Calu3 (cell line): ENCODE measurements around the gene CBY2. TPM values are rescaled to one million over a fixed set of nuclear protein-coding genes. Genes with fewer than 3 reads are reported as not detected.
"Not testable (repeated sequence)": the region's sequence is repeated elsewhere in the genome, so short reads cannot be mapped to it uniquely, and the experiment has no call there.

Source experiments
- BruUV-seq: library from RNA; stranded (reverse); fragments of 400-500 nt; replicated peaks from 2 replicates; lab custom pipeline; 2021; lab: Mats Ljungman, UMichigan
- CTCF ChIA-PET: fragments of 300-600 bp; sonication (Branson Sonifier 250); formaldehyde crosslinking; loops from one replicate; lab custom pipeline; 2022; ENCODE audit warnings: antibody characterized with exemption; lab: Charles Lee
- DNase-seq: peaks from one replicate; pipeline ENCODE4 v3.0.0; 2022
- H3K27ac Mint-ChIP-seq: one replicate; pipeline ENCODE4 v1.8.0; 2022; ENCODE audit warnings: mixed read lengths; ENCODE audit not compliant: unreplicated experiment
- H3K27me3 Mint-ChIP-seq: one replicate; pipeline ENCODE4 v1.8.0; 2022; ENCODE audit warnings: mixed read lengths; ENCODE audit not compliant: unreplicated experiment
- H3K36me3 Mint-ChIP-seq: one replicate; pipeline ENCODE4 v1.8.0; 2022; ENCODE audit warnings: mild to moderate bottlenecking, moderate library complexity, mixed read lengths; ENCODE audit not compliant: insufficient read depth, unreplicated experiment
- H3K4me1 Mint-ChIP-seq: one replicate; pipeline ENCODE4 v1.8.0; 2022; ENCODE audit warnings: mild to moderate bottlenecking, low read depth, mixed read lengths; ENCODE audit not compliant: unreplicated experiment
- H3K4me3 Mint-ChIP-seq: one replicate; pipeline ENCODE4 v1.8.0; 2022; ENCODE audit warnings: mild to moderate bottlenecking, low read depth, moderate library complexity, mixed read lengths; ENCODE audit not compliant: unreplicated experiment
- H3K9me3 Mint-ChIP-seq: one replicate; pipeline ENCODE4 v1.8.0; 2022; ENCODE audit warnings: low read depth, mixed read lengths; ENCODE audit not compliant: unreplicated experiment
- intact Hi-C: fragments of 100-400 bp; cut with micrococcal nuclease; formaldehyde crosslinking; loops from one replicate; pipeline ENCODE4 v1.10.0; 2022; ENCODE audit not compliant: unreplicated experiment
- total RNA-seq: library from RNA; stranded (reverse); gene quantifications from 2 replicates; pipeline ENCODE4 v1.2.3, GENCODE V29; 2022
- TF ChIP-seq, protein P1 (sequence below): fragments of 200-600 bp; IDR thresholded peaks from one replicate; pipeline ENCODE4 v1.8.0; 2022; ENCODE audit warnings: antibody characterized with exemption; ENCODE audit not compliant: unreplicated experiment

The CBY2 gene
- total RNA-seq, 1 experiment from 2014 or later, result not detected

DNA sequence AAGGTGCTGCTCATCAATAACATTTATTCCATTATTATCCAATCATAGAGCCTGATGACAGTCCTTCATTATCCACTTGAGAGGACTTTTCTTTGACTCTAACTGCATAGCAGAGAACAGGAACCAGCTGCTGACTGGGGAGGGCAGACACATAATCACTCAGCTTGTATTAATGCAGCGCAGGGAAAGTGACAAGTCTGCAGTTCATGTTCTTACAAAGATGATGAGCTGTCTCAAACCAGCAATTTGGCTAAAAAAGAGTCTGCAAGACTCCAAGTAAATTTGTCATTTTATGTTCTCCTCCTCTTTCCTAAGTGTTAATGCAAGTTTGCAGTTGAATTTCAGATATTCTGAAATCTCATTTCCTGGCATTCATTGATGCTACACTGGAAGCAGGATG is 40.0 kb upstream of the CBY2 start:
- Mint-ChIP-seq H3K9me3 (no peaks in the 10 kb centered on the region), H3K27me3 (peaks cover 38% of the 10 kb centered on the region), H3K4me1 (no peaks in the 10 kb centered on the region), H3K27ac (no peak overlapping the region), H3K4me3 (no peak overlapping the region), H3K36me3 (no peaks in the 10 kb centered on the region)
- CTCF ChIA-PET, result no interaction called here
- no TSS peak for BruUV-seq
- no peak for DNase-seq
- TF ChIP-seq, protein P1, sequence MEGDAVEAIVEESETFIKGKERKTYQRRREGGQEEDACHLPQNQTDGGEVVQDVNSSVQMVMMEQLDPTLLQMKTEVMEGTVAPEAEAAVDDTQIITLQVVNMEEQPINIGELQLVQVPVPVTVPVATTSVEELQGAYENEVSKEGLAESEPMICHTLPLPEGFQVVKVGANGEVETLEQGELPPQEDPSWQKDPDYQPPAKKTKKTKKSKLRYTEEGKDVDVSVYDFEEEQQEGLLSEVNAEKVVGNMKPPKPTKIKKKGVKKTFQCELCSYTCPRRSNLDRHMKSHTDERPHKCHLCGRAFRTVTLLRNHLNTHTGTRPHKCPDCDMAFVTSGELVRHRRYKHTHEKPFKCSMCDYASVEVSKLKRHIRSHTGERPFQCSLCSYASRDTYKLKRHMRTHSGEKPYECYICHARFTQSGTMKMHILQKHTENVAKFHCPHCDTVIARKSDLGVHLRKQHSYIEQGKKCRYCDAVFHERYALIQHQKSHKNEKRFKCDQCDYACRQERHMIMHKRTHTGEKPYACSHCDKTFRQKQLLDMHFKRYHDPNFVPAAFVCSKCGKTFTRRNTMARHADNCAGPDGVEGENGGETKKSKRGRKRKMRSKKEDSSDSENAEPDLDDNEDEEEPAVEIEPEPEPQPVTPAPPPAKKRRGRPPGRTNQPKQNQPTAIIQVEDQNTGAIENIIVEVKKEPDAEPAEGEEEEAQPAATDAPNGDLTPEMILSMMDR, result no peak
- intact Hi-C loops, result no loop called here

DNA sequence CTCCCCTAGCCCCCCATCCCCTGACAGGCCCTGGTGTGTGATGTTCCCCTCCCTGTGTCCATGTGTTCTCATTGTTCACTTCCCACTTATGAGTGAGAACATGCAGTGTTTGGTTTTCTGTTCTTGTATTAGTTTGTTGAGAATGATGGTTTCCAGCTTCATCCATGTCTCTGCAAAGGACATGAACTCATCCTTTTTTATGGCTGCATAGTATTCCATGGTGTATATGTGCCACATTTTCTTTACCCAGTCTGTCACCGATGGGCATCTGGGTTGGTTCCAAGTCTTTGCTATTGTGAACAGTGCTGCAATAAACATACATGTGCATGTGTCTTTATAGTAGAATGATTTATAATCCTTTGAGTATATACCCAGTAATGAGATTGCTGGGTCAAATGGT is 39.2 kb upstream of the CBY2 start:
- CTCF ChIA-PET, H3K4me1 Mint-ChIP-seq, DNase-seq, BruUV-seq, intact Hi-C loops, H3K4me3 Mint-ChIP-seq, H3K27ac Mint-ChIP-seq, H3K9me3 Mint-ChIP-seq, H3K36me3 Mint-ChIP-seq: not testable (repeated sequence)
- H3K27me3 Mint-ChIP-seq, result peaks cover 41% of the 10 kb centered on the region

DNA sequence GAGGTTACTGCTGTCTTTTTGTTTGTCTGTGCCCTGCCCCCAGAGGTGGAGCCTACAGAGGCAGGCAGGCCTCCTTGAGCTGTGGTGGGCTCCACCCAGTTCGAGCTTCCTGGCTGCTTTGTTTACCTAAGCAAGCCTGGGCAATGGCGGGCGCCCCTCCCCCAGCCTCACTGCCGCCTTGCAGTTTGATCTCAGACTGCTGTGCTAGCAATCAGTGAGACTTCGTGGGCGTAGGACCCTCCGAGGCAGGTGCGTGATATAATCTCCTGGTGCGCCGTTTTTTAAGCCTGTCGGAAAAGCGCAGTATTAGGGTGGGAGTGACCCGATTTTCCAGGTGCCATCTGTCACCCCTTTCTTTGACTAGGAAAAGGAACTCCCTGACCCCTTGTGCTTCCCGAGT is 32.5 kb upstream of the CBY2 start:
- H3K4me1 Mint-ChIP-seq, intact Hi-C loops, BruUV-seq, DNase-seq, H3K36me3 Mint-ChIP-seq, H3K9me3 Mint-ChIP-seq, H3K27ac Mint-ChIP-seq, H3K4me3 Mint-ChIP-seq: not testable (repeated sequence)
- H3K27me3 Mint-ChIP-seq, result peaks cover 64% of the 10 kb centered on the region
- CTCF ChIA-PET, result interaction anchor here (0.7 kb wide), 1 partner anchor 258 kb away, joined by 6 read pairs; no protein-coding TSS in a partner anchor

GRCh38 chr13:45670189-45670885 is 31.8 kb upstream of the CBY2 start:
- H3K27me3 Mint-ChIP-seq, result peaks cover 65% of the 10 kb centered on the region
- H3K36me3 Mint-ChIP-seq, result no peaks in the 10 kb centered on the region
- no peak overlapping the region for H3K27ac Mint-ChIP-seq
- no peaks in the 10 kb centered on the region for H3K9me3 Mint-ChIP-seq
- H3K4me3 Mint-ChIP-seq, result no peak overlapping the region
- no peak for DNase-seq
- no TSS peak for BruUV-seq
- no peaks in the 10 kb centered on the region for H3K4me1 Mint-ChIP-seq
- intact Hi-C loops, result no loop called here
- TF ChIP-seq, protein P1, result no peak
- CTCF ChIA-PET, result interaction anchor here (0.6 to 0.7 kb wide), 2 partner anchors 257 to 464 kb away, joined by 4 to 6 read pairs; no protein-coding TSS in a partner anchor

DNA sequence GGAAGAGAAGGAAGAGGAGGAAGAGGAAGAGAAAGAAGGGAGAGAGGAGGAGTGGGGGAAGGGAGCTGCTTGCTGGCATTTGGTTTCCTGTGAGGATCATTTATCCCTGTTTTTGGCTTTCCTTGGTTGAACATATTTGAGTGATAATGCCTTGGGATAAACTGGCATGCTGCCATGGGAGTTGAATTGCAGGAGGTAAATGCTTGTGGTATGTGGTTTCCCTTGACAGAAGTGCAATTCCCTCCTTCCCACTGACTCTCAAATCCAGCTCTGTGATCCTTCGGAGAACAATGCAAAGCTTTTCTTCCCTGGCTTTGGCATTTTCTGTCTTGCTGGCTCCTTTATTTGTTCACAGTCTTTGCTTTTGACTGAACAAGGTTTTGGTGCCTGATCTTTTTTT is 27.2 kb upstream of the CBY2 start:
- no peak overlapping the region for H3K27ac Mint-ChIP-seq
- peaks cover 77% of the 10 kb centered on the region for H3K27me3 Mint-ChIP-seq
- TF ChIP-seq, protein P1, result no peak
- CTCF ChIA-PET, result no interaction called here
- intact Hi-C loops, result no loop called here
- no peak for DNase-seq
- no peaks in the 10 kb centered on the region for H3K9me3 Mint-ChIP-seq
- BruUV-seq, result no TSS peak
- H3K4me1 Mint-ChIP-seq, result no peaks in the 10 kb centered on the region
- no peak overlapping the region for H3K4me3 Mint-ChIP-seq
- H3K36me3 Mint-ChIP-seq, result no peaks in the 10 kb centered on the region
